ENCODE measurements around the gene ERF.

The ERF gene

GRCh38 chr19:42277821-42278451, 23.0 kb upstream of the ERF start:
- no peak overlapping the region for H3K4me3 ChIP-seq (ENCODE audit: low read length)
- peaks cover 34% of the 10 kb centered on the region for H3K4me1 ChIP-seq (ENCODE audit: control insufficient read depth, low read length)
- no peak overlapping the region for H3K4me2 ChIP-seq (ENCODE audit: low read length)
- TF ChIP-seq EZH2phosphoT487 (IDR thresholded peaks at IDR 0.05; ENCODE audit: borderline replicate concordance, low read length) (no peak), CTCF (IDR thresholded peaks at IDR 0.05; ENCODE audit: low read depth, low read length, poor library complexity, severe bottlenecking) (no peak)
- H3K27me3 ChIP-seq (ENCODE audit: control insufficient read depth, low read length) = no peaks in the 10 kb centered on the region
- H3F3A ChIP-seq (ENCODE audit: control insufficient read depth, insufficient read depth) = peaks cover 8% of the 10 kb centered on the region
- H3K9me2 ChIP-seq (replicated peaks; ENCODE audit: control insufficient read depth, low read length) = no peaks in the 10 kb centered on the region
- no peaks in the 10 kb centered on the region for H4K20me1 ChIP-seq (ENCODE audit: control insufficient read depth, insufficient read depth, low read depth, low read length)
- H3K27ac ChIP-seq (ENCODE audit: low read depth, low read length) = no peak overlapping the region
- peaks cover 9% of the 10 kb centered on the region for H3K79me2 ChIP-seq (ENCODE audit: control insufficient read depth, low read length)
- H3K36me3 ChIP-seq (ENCODE audit: control insufficient read depth, low read length) = peaks cover 6% of the 10 kb centered on the region; the same call in 1 of the 2 replicates
- no peaks in the 10 kb centered on the region for H3K9me3 ChIP-seq (ENCODE audit: control insufficient read depth, insufficient read depth, low read length)

GRCh38 chr19:42276821-42277220, 21.9 kb upstream of the ERF start:
- H3K27ac ChIP-seq (ENCODE audit: low read depth, low read length) = no peak overlapping the region
- H3K27me3 ChIP-seq (ENCODE audit: control insufficient read depth, low read length) = no peaks in the 10 kb centered on the region
- H3K4me1 ChIP-seq (ENCODE audit: control insufficient read depth, low read length) = peaks cover 23% of the 10 kb centered on the region
- no peaks in the 10 kb centered on the region for H3K9me2 ChIP-seq (replicated peaks; ENCODE audit: control insufficient read depth, low read length)
- H3K4me3 ChIP-seq (ENCODE audit: low read length) = no peak overlapping the region
- H3K79me2 ChIP-seq (ENCODE audit: control insufficient read depth, low read length) = peaks cover 7% of the 10 kb centered on the region
- H4K20me1 ChIP-seq (ENCODE audit: control insufficient read depth, insufficient read depth, low read depth, low read length) = no peaks in the 10 kb centered on the region
- H3K36me3 ChIP-seq (ENCODE audit: control insufficient read depth, low read length) = peaks cover 6% of the 10 kb centered on the region; the same call in 1 of the 2 replicates
- H3K9me3 ChIP-seq (ENCODE audit: control insufficient read depth, insufficient read depth, low read length) = no peaks in the 10 kb centered on the region
- TF ChIP-seq EZH2phosphoT487 (IDR thresholded peaks at IDR 0.05; ENCODE audit: borderline replicate concordance, low read length) = no peak
- TF ChIP-seq CTCF (IDR thresholded peaks at IDR 0.05; ENCODE audit: low read depth, low read length, poor library complexity, severe bottlenecking) = no peak
- H3F3A ChIP-seq (ENCODE audit: control insufficient read depth, insufficient read depth) = no peaks in the 10 kb centered on the region
- H3K4me2 ChIP-seq (ENCODE audit: low read length) = no peak overlapping the region

- Histone ChIP-seq H3K27ac (ENCODE audit: low read depth, low read length) (no peak overlapping the region), H3K9me2 (replicated peaks; ENCODE audit: control insufficient read depth, low read length) (no peaks in the 10 kb centered on the region), H3K27me3 (ENCODE audit: control insufficient read depth, low read length) (no peaks in the 10 kb centered on the region), H3K36me3 (ENCODE audit: control insufficient read depth, low read length) (peaks cover 6% of the 10 kb centered on the region; the same call in 1 of the 2 replicates), H3F3A (ENCODE audit: control insufficient read depth, insufficient read depth) (no peaks in the 10 kb centered on the region), H4K20me1 (ENCODE audit: control insufficient read depth, insufficient read depth, low read depth, low read length) (no peaks in the 10 kb centered on the region), H3K9me3 (ENCODE audit: control insufficient read depth, insufficient read depth, low read length) (no peaks in the 10 kb centered on the region), H3K79me2 (ENCODE audit: control insufficient read depth, low read length) (peaks cover 4% of the 10 kb centered on the region), H3K4me1 (ENCODE audit: control insufficient read depth, low read length) (peaks cover 20% of the 10 kb centered on the region), H3K4me3 (ENCODE audit: low read length) (no peak overlapping the region), H3K4me2 (ENCODE audit: low read length) (no peak overlapping the region)
- TF ChIP-seq EZH2phosphoT487 (IDR thresholded peaks at IDR 0.05; ENCODE audit: borderline replicate concordance, low read length) = no peak
These were observed 21.4 kb upstream of the ERF start for GRCh38 chr19:42276284-42276683.

- no peaks in the 10 kb centered on the region for H3K27me3 ChIP-seq (ENCODE audit: control insufficient read depth, low read length)
- H3K4me1 ChIP-seq (ENCODE audit: control insufficient read depth, low read length) = peaks cover 26% of the 10 kb centered on the region
- H3K9me3 ChIP-seq (ENCODE audit: control insufficient read depth, insufficient read depth, low read length) = no peaks in the 10 kb centered on the region
- H3K27ac ChIP-seq (ENCODE audit: low read depth, low read length) = no peak overlapping the region
- peaks cover 6% of the 10 kb centered on the region; the same call in 1 of the 2 replicates for H3K36me3 ChIP-seq (ENCODE audit: control insufficient read depth, low read length)
- H4K20me1 ChIP-seq (ENCODE audit: control insufficient read depth, insufficient read depth, low read depth, low read length) = no peaks in the 10 kb centered on the region
- H3K4me2 ChIP-seq (ENCODE audit: low read length) = no peak overlapping the region
- H3K79me2 ChIP-seq (ENCODE audit: control insufficient read depth, low read length) = peaks cover 8% of the 10 kb centered on the region
- H3F3A ChIP-seq (ENCODE audit: control insufficient read depth, insufficient read depth) = peaks cover 3% of the 10 kb centered on the region; the same call in 1 of the 2 replicates
- H3K4me3 ChIP-seq (ENCODE audit: low read length) = no peak overlapping the region
- TF ChIP-seq EZH2phosphoT487 (IDR thresholded peaks at IDR 0.05; ENCODE audit: borderline replicate concordance, low read length) (no peak), CTCF (IDR thresholded peaks at IDR 0.05; ENCODE audit: low read depth, low read length, poor library complexity, severe bottlenecking) (no peak)
- H3K9me2 ChIP-seq (replicated peaks; ENCODE audit: control insufficient read depth, low read length) = no peaks in the 10 kb centered on the region
These were observed 20.6 kb upstream of the ERF start for GRCh38 chr19:42275517-42275916.

All from DOHH2 (cell line).